ENCODE data around the gene SDHB.

Gene SDHB

DNA sequence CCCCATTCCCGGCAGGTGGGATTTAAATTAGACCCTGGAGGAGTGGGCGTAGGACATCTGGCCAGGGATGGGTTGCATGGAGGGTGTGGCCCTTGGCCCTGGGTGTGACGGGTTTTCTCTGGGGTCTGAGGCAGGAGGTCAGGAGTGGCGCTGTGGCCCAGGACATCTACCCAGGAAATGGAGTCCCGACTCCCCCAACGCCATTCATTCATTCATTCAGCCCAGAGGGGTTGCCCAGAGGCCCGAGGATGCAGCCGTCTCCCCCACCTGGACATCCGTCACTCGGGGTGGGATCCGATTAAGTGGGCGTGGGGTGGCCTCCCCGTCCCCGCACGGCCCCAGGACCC is 42.8 kb downstream of the SDHB start:
- no peak for DNase-seq

DNA sequence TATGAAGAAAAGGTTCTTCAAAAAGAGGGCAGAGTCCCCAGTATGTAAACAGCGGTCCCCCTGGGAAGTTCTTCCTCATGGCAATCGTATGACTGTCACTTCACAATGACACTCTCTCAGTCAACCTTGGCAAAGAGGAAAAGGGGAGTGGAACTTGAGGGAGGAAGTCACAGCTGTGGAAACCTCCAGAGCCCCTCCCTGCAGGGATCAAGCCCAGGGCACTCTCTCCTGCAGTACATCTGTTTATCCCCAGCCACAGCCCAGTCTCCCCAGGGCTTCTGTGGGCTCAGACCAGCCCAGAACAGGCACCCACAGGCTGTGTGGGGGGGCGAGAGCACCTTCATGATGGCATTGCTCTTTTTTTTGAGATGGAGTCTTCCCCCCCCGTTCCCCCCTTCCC is 44.1 kb downstream of the SDHB start:
- DNase-seq, result no peak

GRCh38 chr1:17008208-17008855 is 45.5 kb downstream of the SDHB start:
- no peak for DNase-seq

DNA sequence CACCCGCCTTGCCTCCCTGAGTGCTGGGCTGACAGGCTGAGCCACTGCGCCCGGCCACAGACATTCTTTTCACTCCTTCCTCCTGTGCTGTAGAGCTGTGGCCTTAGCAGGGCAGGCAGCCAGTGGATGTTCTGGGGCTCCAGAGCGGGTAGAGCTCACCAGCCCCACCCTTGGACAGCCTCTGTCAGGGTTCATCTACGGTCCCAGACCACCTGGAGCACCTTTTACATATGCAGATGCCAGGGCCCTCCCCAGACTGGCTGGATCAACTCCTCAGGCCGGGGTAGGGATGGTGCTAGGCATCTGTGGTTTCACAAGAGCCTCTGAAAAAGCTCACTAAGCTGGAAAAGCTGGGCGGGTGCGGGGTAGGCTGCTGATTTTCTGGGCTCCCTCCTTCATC is 46.7 kb downstream of the SDHB start:
- DNase-seq, result no peak

GRCh38 chr1:17005365-17005740 is 48.5 kb downstream of the SDHB start:
- no peak for DNase-seq

DNA sequence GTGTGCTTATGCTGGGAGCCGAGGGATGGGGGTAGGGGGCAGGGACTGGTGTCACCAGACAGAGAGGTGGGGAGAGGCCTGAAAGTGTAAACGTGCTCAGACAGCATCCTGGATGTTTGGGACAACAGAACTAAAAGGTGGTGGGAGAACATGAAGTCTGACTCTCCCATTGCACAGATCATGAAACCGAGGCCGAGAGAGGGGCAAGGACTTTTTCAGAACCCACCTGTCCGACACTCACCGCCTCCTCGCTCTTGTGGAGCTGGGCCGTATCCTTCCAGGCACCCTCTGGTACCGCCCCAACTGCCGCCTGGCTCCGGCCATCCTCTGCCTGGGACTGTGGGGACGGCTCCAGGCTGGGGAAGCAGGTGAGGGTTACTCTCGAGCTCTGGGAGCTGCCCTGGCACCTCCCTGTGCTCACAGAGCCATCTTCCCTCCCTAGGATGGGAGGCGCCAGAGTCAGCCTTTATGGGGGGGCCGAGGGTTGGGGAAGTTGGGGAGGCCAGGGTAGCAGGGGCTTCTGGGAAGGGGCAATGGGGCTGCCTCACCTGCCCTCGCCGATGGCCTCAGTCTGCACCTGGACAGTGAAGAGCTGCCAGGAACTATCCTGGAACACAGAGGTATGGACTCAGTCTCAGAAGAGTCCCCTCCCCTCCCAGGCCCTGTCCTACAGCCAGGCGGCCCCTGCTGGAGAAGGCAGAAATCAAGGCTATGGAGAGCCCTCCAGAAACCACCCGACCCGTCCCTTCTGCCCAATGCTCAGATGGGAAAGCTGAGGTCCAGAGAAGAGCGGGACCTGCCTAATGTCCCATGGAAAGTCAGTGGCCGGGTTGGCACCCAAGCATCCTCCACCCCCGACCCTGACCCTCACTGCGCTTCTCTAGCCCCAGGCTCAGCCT is 49.1 kb downstream of the SDHB start:
- DNase-seq, result no peak

DNA sequence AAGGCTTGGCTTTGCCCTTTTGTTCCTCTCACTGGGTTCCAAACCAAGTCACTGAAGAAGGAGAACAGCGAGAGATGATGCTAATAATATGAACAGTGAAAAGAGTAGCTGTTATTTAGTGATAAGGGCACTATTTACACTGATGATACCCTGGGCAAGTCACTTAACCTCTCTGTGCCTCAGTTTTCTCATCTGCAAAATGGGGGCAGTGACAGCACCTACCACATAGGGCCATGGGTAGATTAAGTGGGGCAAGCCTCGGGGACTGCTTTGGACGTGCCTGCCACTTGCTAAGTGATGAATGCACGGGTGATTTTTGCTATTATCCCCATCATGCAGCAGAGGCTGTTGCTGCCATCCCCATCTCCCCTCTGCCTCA is 51.3 kb downstream of the SDHB start:
- no peak for DNase-seq

DNA sequence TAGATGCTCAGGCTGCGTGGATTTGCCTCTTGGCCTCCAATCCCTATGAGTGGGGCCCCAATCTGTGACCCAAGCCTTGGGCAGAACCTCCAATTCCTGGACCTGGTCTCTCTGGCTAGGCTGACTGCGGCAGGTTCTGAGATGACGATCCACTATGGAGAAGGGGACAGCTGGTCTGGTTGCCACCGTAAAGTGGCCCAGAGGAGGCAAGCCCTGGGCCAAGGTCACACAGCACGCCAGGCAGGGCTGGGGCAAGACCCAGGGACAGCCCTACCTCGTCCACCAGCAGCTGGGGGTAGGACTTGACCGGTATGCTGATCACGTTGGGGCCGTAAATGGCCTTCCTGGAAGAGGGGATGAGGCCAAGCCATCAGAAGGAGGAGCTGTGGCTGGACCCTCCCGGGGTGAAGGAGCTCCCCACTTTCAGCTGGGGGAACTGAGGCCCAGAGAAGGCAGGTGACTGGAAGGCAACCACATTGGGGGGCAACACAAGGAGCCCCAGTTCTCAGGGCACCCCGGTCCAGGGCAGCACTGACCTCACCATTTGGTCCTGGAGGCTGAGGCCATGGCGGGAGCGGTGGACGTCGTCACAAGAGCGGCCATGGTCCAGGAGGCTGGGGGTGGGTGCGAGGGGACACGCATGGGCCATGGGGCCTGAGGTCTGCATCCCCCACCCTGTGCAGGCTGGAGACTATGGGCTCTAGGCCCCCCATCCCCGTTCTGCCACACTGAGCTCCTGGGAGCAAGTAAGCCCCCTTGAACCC is 51.9 kb downstream of the SDHB start:
- DNase-seq, result no peak

- no peak for DNase-seq
Measured at GRCh38 chr1:16999863-17000262, 54.0 kb downstream of the SDHB start.

DNA sequence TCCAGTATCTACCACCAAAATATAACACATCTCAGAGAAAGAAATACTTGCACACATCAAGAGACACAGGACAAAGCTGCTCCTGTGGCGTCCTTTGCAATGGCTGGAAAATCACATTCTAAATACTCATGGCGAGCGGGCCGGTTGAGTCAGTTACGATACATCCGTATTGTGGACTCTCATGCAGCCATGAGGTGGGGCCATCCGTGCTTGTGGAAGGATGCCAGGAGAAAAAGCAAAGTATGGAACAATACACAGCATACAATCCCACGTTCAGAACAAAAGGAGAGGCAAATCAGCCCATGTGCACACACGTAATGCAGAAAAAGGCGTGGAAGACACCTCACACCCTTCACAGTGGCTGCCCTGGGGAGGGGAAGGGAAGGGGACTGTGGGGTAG is 55.2 kb downstream of the SDHB start:
- DNase-seq, result no peak

DNA sequence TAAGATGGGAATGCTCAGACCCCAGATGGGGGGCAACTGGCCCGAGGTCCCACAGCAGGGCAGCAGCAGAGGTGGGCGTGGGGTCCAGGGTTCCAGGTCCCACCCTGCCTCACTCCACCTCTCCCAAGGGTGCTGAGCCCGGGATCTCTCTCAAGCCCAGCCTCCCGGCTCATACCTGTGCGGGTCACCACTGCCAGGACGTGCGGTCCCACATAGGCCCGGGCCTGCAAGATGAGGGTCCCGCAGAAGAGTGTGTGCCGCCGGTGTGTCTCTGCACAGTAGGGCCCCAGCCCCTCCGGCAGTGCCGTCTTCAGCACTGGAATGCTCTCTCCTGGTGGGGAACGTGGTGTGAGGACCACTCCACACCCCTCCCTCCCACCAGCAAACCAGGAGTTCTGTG is 57.0 kb downstream of the SDHB start:
- no peak for DNase-seq

DNA sequence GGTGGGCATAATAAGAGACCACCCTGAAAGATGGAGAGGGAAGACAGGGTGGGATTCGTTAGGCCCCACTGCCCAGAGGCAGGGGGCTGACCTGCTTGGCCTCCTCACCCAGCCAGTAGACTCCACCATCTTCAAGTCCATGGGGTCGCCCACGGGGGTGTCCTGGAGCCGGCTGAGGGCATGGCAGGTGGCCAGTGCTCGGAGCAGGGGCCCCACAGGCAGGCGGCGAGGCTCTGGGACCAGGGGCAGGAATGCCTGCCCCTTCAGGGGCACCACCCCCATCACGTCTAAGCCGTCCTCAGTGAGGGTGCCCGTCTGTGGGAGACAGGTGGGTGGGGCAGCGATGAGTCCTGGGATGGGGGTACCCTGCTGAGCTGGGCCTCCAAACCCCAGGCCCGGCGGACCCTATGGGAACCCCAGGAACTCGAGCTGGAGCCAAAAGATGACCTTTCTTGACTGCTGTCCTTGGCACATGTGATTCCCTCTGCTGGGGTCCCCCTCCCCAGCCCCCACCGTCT is 60.3 kb downstream of the SDHB start:
- DNase-seq, result no peak

- no peak for DNase-seq
Measured at GRCh38 chr1:16992675-16993074, 61.2 kb downstream of the SDHB start.

DNA sequence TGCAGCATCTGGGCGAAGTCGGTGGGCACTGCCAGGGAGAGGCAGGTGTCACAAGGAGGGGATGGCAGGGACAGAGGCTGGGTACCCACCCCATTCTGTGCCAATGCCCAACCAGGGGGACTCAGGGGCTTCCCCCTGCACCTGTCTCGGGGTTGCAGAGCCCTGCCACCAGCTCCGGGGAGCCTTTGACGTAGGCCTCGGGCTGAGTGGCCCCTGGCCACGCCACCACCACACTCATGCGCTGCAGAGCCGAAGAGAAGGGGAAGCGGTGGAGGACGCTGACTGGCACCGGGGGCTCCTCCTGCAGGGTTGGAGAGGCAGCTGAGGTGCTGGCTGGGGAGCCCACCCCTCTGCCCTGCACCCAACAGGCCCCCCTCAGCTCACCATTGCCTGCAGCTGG is 61.7 kb downstream of the SDHB start:
- DNase-seq, result no peak

- DNase-seq, result no peak
Measured at GRCh38 chr1:16991571-16991970, 62.3 kb downstream of the SDHB start.

GRCh38 chr1:16989676-16990391 is 64.0 kb downstream of the SDHB start:
- DNase-seq, result no peak

GRCh38 chr1:16988210-16988609 is 65.6 kb downstream of the SDHB start:
- no peak for DNase-seq

- DNase-seq, result no peak
Measured at GRCh38 chr1:16986962-16987361, 66.9 kb downstream of the SDHB start.

DNA sequence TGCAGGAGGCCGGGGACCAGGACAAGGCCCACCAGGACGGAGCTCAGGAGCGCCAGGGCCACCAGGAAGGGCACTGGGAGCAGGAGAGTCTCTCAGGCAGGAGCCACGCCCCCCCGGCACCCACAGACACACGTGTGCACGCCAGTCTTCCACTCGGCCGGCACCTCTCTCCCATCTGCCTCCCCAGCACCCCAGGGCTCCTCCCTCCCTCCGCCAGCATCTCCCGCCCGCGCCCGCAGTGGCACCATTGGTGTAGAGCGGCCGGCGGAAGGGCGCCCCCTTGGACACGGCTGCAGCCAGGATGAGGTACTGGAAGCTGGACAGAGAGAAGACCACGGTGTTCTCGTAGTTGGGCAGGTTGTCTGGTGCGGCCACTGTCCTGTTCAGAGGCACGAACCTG is 67.3 kb downstream of the SDHB start:
- DNase-seq, result no peak

DNA sequence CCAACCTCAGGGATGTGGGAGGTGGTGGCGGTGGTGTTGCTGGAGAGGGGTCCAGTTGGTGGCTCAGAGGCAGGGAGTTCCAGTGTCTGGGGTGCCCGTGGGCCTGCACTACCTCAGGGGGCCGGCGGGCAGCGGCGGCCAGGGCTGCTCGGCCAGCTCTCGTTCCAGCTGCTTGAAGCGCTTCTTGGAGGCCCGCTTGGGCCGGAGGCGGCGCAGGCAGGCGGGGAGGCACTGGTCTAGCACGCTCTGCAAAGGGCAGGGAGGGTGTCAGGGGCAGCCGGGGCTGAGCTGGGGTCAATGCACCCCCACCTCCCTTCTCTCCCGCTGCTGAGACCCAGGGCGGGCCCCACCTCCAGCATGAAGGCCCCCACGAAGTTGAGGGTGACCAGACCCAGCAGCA is 67.7 kb downstream of the SDHB start:
- DNase-seq, result no peak

DNA sequence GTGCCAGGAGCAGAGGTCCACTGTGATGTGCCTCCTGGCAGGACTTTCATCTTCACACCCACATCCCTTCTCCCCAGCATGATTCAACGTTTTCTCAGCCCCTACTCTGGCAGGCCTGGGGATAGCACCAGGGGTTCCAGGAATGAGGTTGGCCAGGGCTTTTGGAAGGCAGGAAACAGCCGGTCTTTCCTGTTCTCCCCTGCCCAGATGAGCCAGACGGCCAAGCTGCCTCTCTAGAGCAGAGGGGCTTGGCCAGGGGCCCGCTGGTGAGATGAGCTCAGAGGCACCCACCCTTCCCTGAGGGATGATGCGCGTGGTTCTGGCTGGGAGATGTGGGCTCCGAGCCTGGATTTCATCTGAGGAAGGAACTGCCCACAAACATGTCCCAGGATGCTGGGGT is 69.1 kb downstream of the SDHB start:
- no peak for DNase-seq

- DNase-seq, result no peak
Measured at GRCh38 chr1:16983649-16984048, 70.2 kb downstream of the SDHB start.

DNA sequence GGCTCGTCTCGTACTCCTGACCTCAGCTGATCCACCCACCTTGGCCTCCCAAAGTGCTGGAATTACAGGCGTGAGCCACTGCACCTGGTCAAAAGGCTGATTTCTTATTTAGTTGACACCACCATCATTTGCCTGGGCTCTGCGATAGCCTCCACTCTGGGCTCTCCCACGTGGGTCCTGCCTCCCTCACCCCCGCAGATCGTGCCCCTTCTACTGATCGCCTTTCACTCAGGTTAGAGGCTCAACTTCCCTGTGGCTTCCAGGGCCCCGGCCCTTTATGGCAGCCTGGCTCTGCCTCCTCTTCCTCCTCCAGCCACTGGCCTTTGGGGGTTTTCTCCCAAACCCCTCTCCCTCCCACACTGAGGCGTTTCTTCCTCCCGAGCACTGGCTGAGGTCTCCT is 70.9 kb downstream of the SDHB start:
- no peak for DNase-seq
